RWPE1 (cell line): ENCODE measurements around the gene CDK3.
A peak's percentile ranks its signal among the peaks of the same experiment; 100 is the strongest.

Source experiments
- CTCF ChIA-PET: fragments of 350-600 bp; sonication (Branson Sonifier 250); formaldehyde crosslinking; extraction: SDS; loops from one replicate; lab custom pipeline; 2021; lab: Yijun Ruan, JAX
- POLR2A ChIA-PET: fragments of 400-600 bp; formaldehyde crosslinking; extraction: SDS; loops from one replicate; lab custom pipeline; 2020; ENCODE audit warnings: antibody characterized with exemption; ENCODE audit not compliant: low non-redundant PET; lab: Yijun Ruan, JAX
- DNase-seq: peaks from one replicate; pipeline ENCODE4 v3.0.0; 2012; ENCODE audit warnings: low spot score
- H3K27ac ChIP-seq: fragments of 450-650 bp; 2 replicates; pipeline ENCODE4 v1.5.1; 2017
- TF ChIP-seq, protein P1 (sequence below): fragments of 450-650 bp; conservative IDR thresholded peaks from 2 replicates; pipeline ENCODE4 v1.5.1; 2017; ENCODE audit warnings: low read depth, mild to moderate bottlenecking

The CDK3 gene

DNA sequence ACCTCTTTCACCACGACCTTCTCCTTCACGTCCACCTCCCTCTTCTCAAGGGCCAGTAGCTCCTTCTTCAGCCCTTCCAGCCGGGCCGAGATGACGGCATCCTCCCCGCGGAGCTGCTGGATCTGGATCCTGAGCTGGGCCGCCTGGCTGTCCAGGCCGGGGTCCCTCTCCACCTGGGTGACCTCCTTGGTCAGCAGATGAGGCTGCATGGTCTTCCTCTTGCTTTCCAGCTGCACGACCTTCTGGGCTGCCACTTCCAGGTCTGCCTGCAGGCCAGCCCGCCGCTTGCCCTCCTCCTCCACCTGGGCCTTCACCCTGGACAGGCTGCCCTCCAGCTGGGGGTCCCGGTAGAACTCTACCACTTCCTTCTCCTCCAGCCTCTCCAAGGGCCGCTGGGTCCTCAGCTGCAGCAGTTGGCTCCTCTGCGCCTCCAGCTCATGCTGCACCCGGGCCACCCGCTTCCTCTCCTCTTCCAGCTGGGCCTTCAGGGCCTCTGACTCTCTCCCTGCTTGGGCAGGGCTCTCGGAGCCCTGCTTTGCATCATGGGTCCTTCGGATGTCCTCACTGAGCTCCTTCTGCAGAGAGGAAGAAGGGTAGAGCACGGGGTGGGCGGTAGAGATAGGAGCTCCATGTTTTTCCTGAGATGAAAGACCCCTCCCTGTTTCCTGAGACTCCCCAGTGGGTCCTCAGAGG is 9.5 kb downstream of the CDK3 start:
- DNase-seq, result no peak
- CTCF ChIA-PET, result interaction anchor here (0.7 to 1.1 kb wide), 2 partner anchors 10 to 114 kb away, joined by 3 to 5 read pairs; partner anchors contain the start of gene CDK3
- POLR2A ChIA-PET, result no interaction called here
- TF ChIP-seq, protein P1, sequence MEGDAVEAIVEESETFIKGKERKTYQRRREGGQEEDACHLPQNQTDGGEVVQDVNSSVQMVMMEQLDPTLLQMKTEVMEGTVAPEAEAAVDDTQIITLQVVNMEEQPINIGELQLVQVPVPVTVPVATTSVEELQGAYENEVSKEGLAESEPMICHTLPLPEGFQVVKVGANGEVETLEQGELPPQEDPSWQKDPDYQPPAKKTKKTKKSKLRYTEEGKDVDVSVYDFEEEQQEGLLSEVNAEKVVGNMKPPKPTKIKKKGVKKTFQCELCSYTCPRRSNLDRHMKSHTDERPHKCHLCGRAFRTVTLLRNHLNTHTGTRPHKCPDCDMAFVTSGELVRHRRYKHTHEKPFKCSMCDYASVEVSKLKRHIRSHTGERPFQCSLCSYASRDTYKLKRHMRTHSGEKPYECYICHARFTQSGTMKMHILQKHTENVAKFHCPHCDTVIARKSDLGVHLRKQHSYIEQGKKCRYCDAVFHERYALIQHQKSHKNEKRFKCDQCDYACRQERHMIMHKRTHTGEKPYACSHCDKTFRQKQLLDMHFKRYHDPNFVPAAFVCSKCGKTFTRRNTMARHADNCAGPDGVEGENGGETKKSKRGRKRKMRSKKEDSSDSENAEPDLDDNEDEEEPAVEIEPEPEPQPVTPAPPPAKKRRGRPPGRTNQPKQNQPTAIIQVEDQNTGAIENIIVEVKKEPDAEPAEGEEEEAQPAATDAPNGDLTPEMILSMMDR, result no peak
- H3K27ac ChIP-seq, result no peak overlapping the region

DNA sequence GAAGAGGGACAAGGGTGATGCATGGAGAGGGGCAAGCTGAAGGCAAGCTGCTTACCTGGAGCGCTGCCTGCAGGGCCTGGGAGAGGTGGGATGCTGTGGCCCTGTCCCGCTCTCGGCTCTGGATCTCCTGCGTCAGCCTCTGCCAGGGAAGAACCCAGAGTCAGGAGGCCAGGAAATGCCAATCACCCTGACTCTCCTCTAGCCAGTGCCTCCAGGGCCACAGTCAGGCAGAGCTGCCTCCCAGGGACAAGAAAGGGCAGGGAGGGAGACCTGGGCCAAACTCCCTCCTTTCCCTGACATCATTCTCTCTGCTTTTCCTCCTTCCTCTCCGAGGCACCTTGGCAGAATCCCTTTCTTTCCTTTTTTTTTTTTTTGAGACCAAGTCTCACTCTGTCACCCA is 11.3 kb downstream of the CDK3 start:
- peak overlapping the region; percentile 21; the same call in 1 of the 2 replicates for H3K27ac ChIP-seq
- ChIA-PET CTCF (interaction anchor here (0.9 to 1.8 kb wide), 2 partner anchors 12 to 268 kb away, joined by 5 read pairs; partner anchors contain the start of gene CDK3), POLR2A (no interaction called here)
- DNase-seq, result no peak
- TF ChIP-seq, protein P1, result no peak

DNA sequence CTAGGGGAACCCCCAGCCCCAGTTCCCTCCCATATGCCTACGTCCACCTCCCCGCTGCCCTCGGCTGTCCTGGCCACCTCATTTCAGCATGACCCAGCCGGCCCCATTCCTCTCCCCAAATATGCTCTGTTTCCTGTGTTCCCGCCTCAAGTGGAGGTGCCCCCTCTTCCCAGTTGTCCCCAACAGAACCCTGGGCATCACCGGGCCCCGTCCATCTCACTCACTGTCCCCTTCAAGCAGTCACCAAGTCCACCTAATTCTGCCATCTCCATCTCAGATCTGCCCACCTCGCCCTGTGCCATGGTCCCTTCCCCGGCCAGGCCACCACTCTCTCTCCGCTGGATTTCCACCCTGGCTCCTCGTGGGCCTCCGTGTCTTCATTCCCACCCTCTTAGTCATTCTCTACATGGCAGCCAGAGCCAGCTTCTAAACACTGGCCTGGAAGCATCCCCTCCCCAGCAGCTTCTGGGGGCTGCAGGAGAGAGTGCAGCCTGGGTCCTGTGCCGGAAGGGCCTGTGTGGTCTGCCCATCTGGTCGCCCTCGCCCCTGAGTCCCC is 12.8 kb downstream of the CDK3 start:
- ChIA-PET POLR2A (no interaction called here), CTCF (interaction anchor here (0.6 to 1.8 kb wide), 11 partner anchors 10 to 1215 kb away, joined by 3 to 20 read pairs (median 4); partner anchors contain the start of gene CDK3)
- TF ChIP-seq, protein P1, result no peak
- no peak for DNase-seq
- H3K27ac ChIP-seq, result peak overlapping the region; percentile 6; the same call in 1 of the 2 replicates

DNA sequence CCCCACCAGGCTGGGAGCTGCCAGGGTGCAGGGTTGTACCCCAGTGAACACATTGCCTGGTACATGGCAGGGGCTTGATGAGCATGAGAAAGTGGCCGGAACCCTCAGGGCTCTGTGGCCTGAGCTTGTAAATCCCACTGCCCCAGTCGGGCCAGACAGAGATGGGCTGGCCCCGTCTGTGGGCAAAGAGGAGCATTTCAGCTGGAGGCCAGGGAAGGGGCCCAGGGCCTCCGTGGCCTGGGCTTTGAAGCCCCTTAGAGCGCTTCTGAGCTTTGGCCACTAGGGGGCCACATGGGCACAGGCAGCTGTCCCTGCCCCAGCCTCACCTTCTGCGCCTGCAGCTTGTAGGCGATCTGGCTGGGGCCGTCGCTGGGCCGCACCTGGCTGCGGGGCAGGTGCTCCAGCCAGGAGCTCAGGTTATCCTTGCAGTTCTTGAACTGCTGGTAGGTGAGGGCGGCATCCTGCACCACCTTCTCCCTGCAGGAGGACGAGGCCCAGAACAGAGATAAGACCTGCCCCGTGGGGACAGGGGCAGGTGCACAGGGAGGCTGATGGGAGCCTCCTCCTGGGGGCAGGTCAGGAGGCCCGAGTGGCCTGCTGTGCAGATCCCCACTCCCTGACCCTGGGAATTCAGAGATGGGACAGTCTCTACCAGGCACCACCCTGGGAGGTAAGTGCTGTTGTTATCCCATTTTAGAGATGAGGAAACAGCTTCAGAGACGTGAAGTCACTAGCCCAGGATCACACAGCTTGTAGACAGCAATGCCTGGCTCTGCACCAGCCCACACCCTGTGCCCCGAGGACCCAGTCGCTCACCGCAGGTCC is 13.7 kb downstream of the CDK3 start:
- peak overlapping the region; percentile 6 for H3K27ac ChIP-seq
- peak; percentile 71 for DNase-seq
- TF ChIP-seq, protein P1, result peak; percentile 98
- CTCF ChIA-PET, result interaction anchor here (0.6 to 1.6 kb wide), 20 partner anchors 9 to 1216 kb away, joined by 3 to 20 read pairs (median 4); no protein-coding TSS in a partner anchor
- POLR2A ChIA-PET, result no interaction called here

DNA sequence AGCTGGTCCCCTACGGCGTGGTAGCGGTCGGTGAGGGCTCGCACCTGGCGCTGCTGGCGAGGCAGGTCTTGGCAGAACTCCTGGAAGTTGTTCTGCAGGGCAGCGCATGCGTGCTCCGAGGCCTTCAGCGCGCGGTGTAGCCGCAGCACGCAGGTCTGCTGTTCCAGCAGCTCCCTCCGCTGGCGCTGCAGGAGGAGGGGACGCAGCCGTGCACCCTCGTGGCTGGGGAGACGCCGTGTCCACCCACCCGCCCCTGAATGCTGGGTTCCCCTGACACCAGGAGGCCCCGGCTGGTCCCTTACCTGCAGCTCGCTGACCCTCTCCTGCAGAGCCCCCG is 14.2 kb downstream of the CDK3 start:
- no peak overlapping the region for H3K27ac ChIP-seq
- ChIA-PET CTCF (interaction anchor here (0.6 to 1.6 kb wide), 11 partner anchors 10 to 399 kb away, joined by 3 to 20 read pairs (median 5); no protein-coding TSS in a partner anchor), POLR2A (no interaction called here)
- TF ChIP-seq, protein P1, result no peak
- no peak for DNase-seq
